NCI-H2196 treated with DMSO at 0.1 percent for 48 hours (cell line): ENCODE measurements around the gene SLC35F3.
"Not testable (repeated sequence)": the region's sequence is repeated elsewhere in the genome, so short reads cannot be mapped to it uniquely, and the experiment has no call there.

ENCODE experiments used
- DNase-seq: peaks from one replicate; lab custom pipeline; 2025; ENCODE audit not compliant: unreplicated experiment; lab: John Stamatoyannopoulos, UW

Gene SLC35F3

GRCh38 chr1:234277161-234277868 lies 372.8 kb downstream of the SLC35F3 start:
- no peak for DNase-seq

GRCh38 chr1:234279021-234279420 lies 374.5 kb downstream of the SLC35F3 start:
- no peak for DNase-seq

- no peak for DNase-seq
Measured at GRCh38 chr1:234280500-234280899, 376.0 kb downstream of the SLC35F3 start.

GRCh38 chr1:234281826-234282489 lies 377.5 kb downstream of the SLC35F3 start:
- no peak for DNase-seq

- no peak for DNase-seq
Measured at GRCh38 chr1:234286206-234286605, 381.7 kb downstream of the SLC35F3 start.

- DNase-seq: no peak
Measured at GRCh38 chr1:234288946-234289345, 384.5 kb downstream of the SLC35F3 start.

- DNase-seq: no peak
Measured at GRCh38 chr1:234289538-234290305, 385.2 kb downstream of the SLC35F3 start.

GRCh38 chr1:234292011-234292410 lies 387.5 kb downstream of the SLC35F3 start:
- no peak for DNase-seq

- no peak for DNase-seq
Measured at GRCh38 chr1:234292548-234292947, 388.1 kb downstream of the SLC35F3 start.

GRCh38 chr1:234294109-234294817 lies 389.8 kb downstream of the SLC35F3 start:
- no peak for DNase-seq

GRCh38 chr1:234295068-234295467 lies 390.6 kb downstream of the SLC35F3 start:
- DNase-seq: no peak

GRCh38 chr1:234295626-234296025 lies 391.1 kb downstream of the SLC35F3 start:
- no peak for DNase-seq

GRCh38 chr1:234296496-234296895 lies 392.0 kb downstream of the SLC35F3 start:
- no peak for DNase-seq

- DNase-seq: no peak
Measured at GRCh38 chr1:234297668-234298067, 393.2 kb downstream of the SLC35F3 start.

GRCh38 chr1:234300096-234300495 lies 395.6 kb downstream of the SLC35F3 start:
- DNase-seq: no peak

- not testable (repeated sequence) for DNase-seq
Measured at GRCh38 chr1:234301663-234302062, 397.2 kb downstream of the SLC35F3 start.

- no peak for DNase-seq
Measured at GRCh38 chr1:234302354-234302962, 398.0 kb downstream of the SLC35F3 start.

- DNase-seq: no peak
Measured at GRCh38 chr1:234303231-234303630, 398.8 kb downstream of the SLC35F3 start.

- no peak for DNase-seq
Measured at GRCh38 chr1:234307726-234308125, 403.2 kb downstream of the SLC35F3 start.

- no peak for DNase-seq
Measured at GRCh38 chr1:234309243-234309597, 404.7 kb downstream of the SLC35F3 start.
